ENCODE measurements around the gene TTC21B.

- no peak for TF ChIP-seq CTCF (IDR thresholded peaks at IDR 0.05; ENCODE audit: poor library complexity)
- no peak for TF ChIP-seq EZH2phosphoT487 (IDR thresholded peaks at IDR 0.05; ENCODE audit: low read depth, severe bottlenecking, unreplicated experiment)
These were observed 55.9 kb downstream of the TTC21B start for GRCh38 chr2:165897726-165898125.
